H1 (cell line): ENCODE results near the gene ZNF521. TPM values are rescaled to one million over a fixed set of nuclear protein-coding genes. Genes with fewer than 3 reads are reported as not detected.

Source experiments
- CTCF ChIA-PET: fragments of 300-600 bp; sonication (Branson Sonifier 250); formaldehyde crosslinking; loops from one replicate; lab custom pipeline; 2021; ENCODE audit not compliant: partially characterized antibody; lab: Charles Lee
- POLR2A ChIA-PET: fragments of 300-600 bp; sonication (Branson Sonifier 250); formaldehyde crosslinking; loops from one replicate; lab custom pipeline; 2021; ENCODE audit warnings: inconsistent platforms; ENCODE audit not compliant: partially characterized antibody; lab: Charles Lee
- DNase-seq, 2 experiments: peaks; one replicate each; pipeline versions ENCODE4 v3.0.0 to v3.0.0-alpha.2; 2010 to 2022; ENCODE audit warnings: low spot score in 2 of 2, low read depth in 1 of 2, mixed read lengths in 1 of 2
- FAIRE-seq: peaks from 2 replicates; lab custom pipeline; 2011; peaks lifted over from hg19 to GRCh38; lab: Jason Lieb, UNC
- H2AFZ ChIP-seq: 2 replicates; pipeline ENCODE4 v1.8.1; 2012; ENCODE audit warnings: low read length, inconsistent platforms
- H2AK5ac ChIP-seq: 2 replicates; pipeline ENCODE4 v1.6.1; 2013; ENCODE audit warnings: low read depth, low read length
- H2BK120ac ChIP-seq: replicated peaks from 2 replicates; pipeline ENCODE3; 2013; ENCODE audit warnings: low read depth, low read length, inconsistent platforms
- H2BK12ac ChIP-seq: 2 replicates; pipeline ENCODE4 v1.6.1; 2013; ENCODE audit warnings: low read depth, low read length
- H2BK15ac ChIP-seq: 2 replicates; pipeline ENCODE4 v1.6.1; 2013; ENCODE audit warnings: low read length
- H2BK20ac ChIP-seq: 2 replicates; pipeline ENCODE4 v1.6.1; 2013; ENCODE audit warnings: low read length
- H2BK5ac ChIP-seq: 2 replicates; pipeline ENCODE4 v1.6.1; 2013; ENCODE audit warnings: low read depth, low read length
- H3K14ac ChIP-seq: 2 replicates; pipeline ENCODE4 v1.6.1; 2013; ENCODE audit warnings: inconsistent platforms; ENCODE audit not compliant: insufficient read length
- H3K18ac ChIP-seq: 2 replicates; pipeline ENCODE4 v1.6.1; 2013; ENCODE audit warnings: low read length; ENCODE audit errors: extremely low read depth
- H3K23ac ChIP-seq: 2 replicates; pipeline ENCODE4 v1.6.1; 2013; ENCODE audit warnings: inconsistent platforms; ENCODE audit not compliant: insufficient read length
- H3K23me2 ChIP-seq: 2 replicates; pipeline ENCODE4 v1.6.1; 2013; ENCODE audit warnings: low read depth, low read length
- H3K27ac ChIP-seq: 2 replicates; pipeline ENCODE4 v1.6.1; 2011; ENCODE audit warnings: low read depth, low read length, inconsistent platforms
- H3K27me3 ChIP-seq, 4 experiments: replicated peaks in 1 of 4; 1 replicate in 1 of 4; 2 replicates in 3 of 4; pipeline versions ENCODE4 v1.6.1 to v1.8.1; 2011 to 2013; ENCODE audit warnings: low read length in 3 of 4, mild to moderate bottlenecking in 3 of 4, inconsistent platforms in 2 of 4, mixed read lengths in 2 of 4, moderate library complexity in 1 of 4; ENCODE audit not compliant: control insufficient read depth in 3 of 4, insufficient read depth in 3 of 4; ENCODE audit errors: extremely low read depth in 1 of 4
- H3K36me3 ChIP-seq, 4 experiments: 2 replicates each; pipeline versions ENCODE4 v1.6.1 to v1.8.1; 2011 to 2013; ENCODE audit warnings: mild to moderate bottlenecking in 4 of 4, low read length in 3 of 4, moderate library complexity in 2 of 4, control low read depth in 1 of 4, inconsistent platforms in 1 of 4; ENCODE audit not compliant: insufficient read depth in 4 of 4, control insufficient read depth in 2 of 4
- H3K4ac ChIP-seq: replicated peaks from 2 replicates; pipeline ENCODE3; 2013; ENCODE audit warnings: low read length, low read depth, mixed read lengths, inconsistent platforms; ENCODE audit not compliant: insufficient read length
- H3K4me1 ChIP-seq, 4 experiments: replicated peaks in 1 of 4; 1 replicate in 1 of 4; 2 replicates in 3 of 4; pipeline versions ENCODE4 v1.6.1 to v1.8.1; 2011 to 2013; ENCODE audit warnings: low read length in 3 of 4, inconsistent platforms in 2 of 4, mixed read lengths in 1 of 4; ENCODE audit not compliant: insufficient read depth in 4 of 4, control insufficient read depth in 3 of 4
- H3K4me2 ChIP-seq, 2 experiments: 2 replicates each; pipeline versions ENCODE4 v1.6.1 to v1.8.1; 2011 to 2013; ENCODE audit warnings: low read depth in 2 of 2, low read length in 2 of 2, control low read depth in 1 of 2, inconsistent platforms in 1 of 2, mild to moderate bottlenecking in 1 of 2; ENCODE audit not compliant: insufficient read depth in 1 of 2
- H3K4me3 ChIP-seq, 4 experiments: fragments of 200-600, 300-600 bp in 1 of 4; sonication (generic), shearing (Covaris generic), sonication (Bioruptor Twin) in 1 of 4; 2 replicates each; pipeline versions ENCODE4 v1.5.1 to v1.8.1; 2011 to 2016; ENCODE audit warnings: low read length in 4 of 4, low read depth in 3 of 4, control low read depth in 2 of 4, inconsistent platforms in 2 of 4, mild to moderate bottlenecking in 2 of 4, mixed read lengths in 1 of 4, moderate library complexity in 1 of 4; ENCODE audit not compliant: insufficient read depth in 2 of 4; ENCODE audit errors: extremely low read depth in 1 of 4
- H3K56ac ChIP-seq: replicated peaks from 2 replicates; pipeline ENCODE3; 2013; ENCODE audit warnings: low read depth, mild to moderate bottlenecking, mixed read lengths, low read length, inconsistent platforms; ENCODE audit not compliant: insufficient read length
- H3K79me1 ChIP-seq: 2 replicates; pipeline ENCODE4 v1.6.1; 2013; ENCODE audit warnings: low read depth, low read length, control low read depth
- H3K79me2 ChIP-seq, 2 experiments: 2 replicates each; pipeline versions ENCODE4 v1.6.1 to v1.8.1; 2012 to 2013; ENCODE audit warnings: low read length in 2 of 2, mild to moderate bottlenecking in 2 of 2, inconsistent platforms in 1 of 2; ENCODE audit not compliant: insufficient read depth in 2 of 2, control insufficient read depth in 1 of 2
- H3K9ac ChIP-seq, 4 experiments: replicated peaks in 1 of 4; 1 replicate in 1 of 4; 2 replicates in 3 of 4; pipeline versions ENCODE4 v1.6.1 to v1.8.1; 2011 to 2013; ENCODE audit warnings: low read depth in 3 of 4, low read length in 3 of 4, control low read depth in 2 of 4, mild to moderate bottlenecking in 2 of 4, moderate library complexity in 2 of 4, inconsistent platforms in 1 of 4; ENCODE audit errors: extremely low read depth in 1 of 4
- H3K9me3 ChIP-seq, 2 experiments: 2 replicates each; pipeline versions ENCODE4 v1.6.1 to v1.8.1; 2012 to 2013; ENCODE audit warnings: mild to moderate bottlenecking in 2 of 2, moderate library complexity in 2 of 2, control low read depth in 1 of 2, inconsistent platforms in 1 of 2, low read depth in 1 of 2, low read length in 1 of 2, mixed read lengths in 1 of 2; ENCODE audit not compliant: insufficient read depth in 2 of 2
- H4K20me1 ChIP-seq, 2 experiments: replicated peaks in 1 of 2; 2 replicates each; pipeline versions ENCODE3 to v1.8.1; 2011 to 2013; ENCODE audit warnings: inconsistent platforms in 2 of 2, low read length in 2 of 2, mild to moderate bottlenecking in 1 of 2; ENCODE audit not compliant: insufficient read depth in 2 of 2, control insufficient read depth in 1 of 2
- H4K5ac ChIP-seq: 2 replicates; pipeline ENCODE4 v1.6.1; 2013; ENCODE audit warnings: low read length, low read depth, mixed read lengths, inconsistent platforms; ENCODE audit not compliant: insufficient read length
- H4K8ac ChIP-seq: 2 replicates; pipeline ENCODE4 v1.8.0; 2013; ENCODE audit warnings: mild to moderate bottlenecking, moderate library complexity, low read length, inconsistent platforms; ENCODE audit not compliant: insufficient read depth; ENCODE audit errors: extremely low read depth
- H4K91ac ChIP-seq: replicated peaks from 2 replicates; pipeline ENCODE3; 2013; ENCODE audit warnings: low read length, mixed read lengths, inconsistent platforms; ENCODE audit not compliant: insufficient read length
- BACH1 ChIP-seq: IDR thresholded peaks from 2 replicates; pipeline ENCODE4 v1.6.1; 2012; ENCODE audit warnings: low read length, improper control_type of control experiment
- JUN ChIP-seq: IDR thresholded peaks from 2 replicates; pipeline ENCODE4 v1.6.1; 2011; ENCODE audit warnings: low read depth, mild to moderate bottlenecking, improper control_type of control experiment, low read length
- PHF8 ChIP-seq: fragments of 200-600 bp; sonication (generic); conservative IDR thresholded peaks from 2 replicates; pipeline ENCODE4 v1.7.1; 2012; ENCODE audit warnings: low read depth, mild to moderate bottlenecking, inconsistent platforms, low read length, moderate library complexity
- SP1 ChIP-seq: IDR thresholded peaks from 2 replicates; pipeline ENCODE4 v1.6.1; 2011; ENCODE audit warnings: low read depth, low read length
- WGBS, 2 experiments: shearing (Covaris generic) in 1 of 2; methylation state at CpG; one replicate each; pipeline versions ENCODE4 v1.1.6 to v1.1.7; 2013 to 2015; ENCODE audit warnings: low lambda C conversion rate in 2 of 2, mixed read lengths in 2 of 2, inconsistent platforms in 1 of 2, low coverage in 1 of 2, missing lambda C conversion rate in 1 of 2; ENCODE audit not compliant: insufficient replicate concordance in 2 of 2, insufficient coverage in 1 of 2, insufficient read length in 1 of 2; ENCODE audit errors: extremely low coverage in 1 of 2, missing lambda C conversion rate in 1 of 2; 5-methylcytosine and 5-hydroxymethylcytosine counted together
- polyA plus RNA-seq, 7 experiments: library from polyadenylated mRNA; depleted of rRNA in 3 of 7; stranded (reverse) in 5 of 7; unstranded in 2 of 7; fragments of >200 nt in 5 of 7; fragments of 200-250 nt in 2 of 7; gene quantifications; 1 replicate in 5 of 7; 2 replicates in 1 of 7; 4 replicates in 1 of 7; pipeline versions ENCODE4 v1.2.1 to v1.2.3, GENCODE V29; 2011 to 2013; ENCODE audit warnings: missing spikeins in 2 of 7, mixed read lengths in 2 of 7
- total RNA-seq: library from RNA; stranded (reverse); fragmentation: NEBNext Ultra II Directional; extraction: Animal tissue kit (Norgen Biotek cat#: 25700); gene quantifications from 2 replicates; pipeline ENCODE4 v1.2.1, GENCODE V29; 2021

ZNF521 gene
- total and polyA plus RNA-seq, 2 of the 8 experiments (the other 6 are each of a cell fraction or from before 2014, with no cell fraction given) = 9.5 to 15.8 TPM

DNA sequence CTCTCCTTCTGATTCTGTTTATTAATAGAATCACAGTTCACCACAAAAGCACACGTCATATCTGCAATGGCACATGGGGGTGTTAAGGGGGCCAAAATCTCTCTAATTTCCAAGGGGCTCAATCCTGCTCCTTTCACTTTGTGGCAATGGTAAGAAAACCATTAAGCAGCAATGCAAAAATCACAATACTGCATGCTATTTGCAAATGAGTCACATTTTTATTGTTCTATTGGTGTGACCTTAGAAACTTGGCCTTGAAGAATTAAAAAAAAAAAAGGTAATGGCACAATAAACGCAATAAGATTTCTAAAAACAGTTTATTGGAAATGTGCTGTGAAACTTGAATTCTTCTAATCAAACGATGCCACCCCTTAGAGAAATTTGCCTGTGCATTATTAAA lies 251.5 kb downstream of the ZNF521 start:
- Histone ChIP-seq H2BK120ac (no peak overlapping the region), H3K56ac (no peak overlapping the region), H2BK12ac (no peak overlapping the region), H3K4me2 (no peak overlapping the region), H2BK15ac (no peak overlapping the region), H3K27me3 (no peaks in the 10 kb centered on the region), H2BK20ac (no peak overlapping the region), H4K20me1 (no peaks in the 10 kb centered on the region)
- TF ChIP-seq BACH1 (no peak), PHF8 (no peak), JUN (no peak), SP1 (no peak)
- TF ChIP-seq, all 59 proteins: peak for 0
- 89% methylated on average over 3 of the region's 3 CpGs; no CpG with 5 or more reads in 1 of the 2 experiments for WGBS, 2 experiments
- FAIRE-seq (no peak), DNase-seq (no peak)
- no peaks in the 10 kb centered on the region for H3K36me3 ChIP-seq
- no peak overlapping the region for H2BK5ac ChIP-seq
- no peak overlapping the region for H2AK5ac ChIP-seq
- H4K8ac ChIP-seq = no peak overlapping the region
- no peak overlapping the region for H3K4ac ChIP-seq
- no peak overlapping the region for H3K4me3 ChIP-seq
- H3K9me3 ChIP-seq = no peaks in the 10 kb centered on the region
- no peaks in the 10 kb centered on the region for H3K79me2 ChIP-seq
- no peak overlapping the region for H3K18ac ChIP-seq
- H3K23ac ChIP-seq = no peak overlapping the region
- H3K4me1 ChIP-seq = no peaks in the 10 kb centered on the region
- no peaks in the 10 kb centered on the region for H3K79me1 ChIP-seq
- no peak overlapping the region for H3K14ac ChIP-seq
- H4K91ac ChIP-seq = no peak overlapping the region
- H3K23me2 ChIP-seq = no peaks in the 10 kb centered on the region
- H2AFZ ChIP-seq = no peak overlapping the region
- ChIA-PET POLR2A (interaction anchor here (0.7 kb wide), 1 partner anchor 1152 kb away, joined by 3 read pairs; no protein-coding TSS in a partner anchor), CTCF (no interaction called here)
- no peak overlapping the region for H3K9ac ChIP-seq
- no peak overlapping the region for H4K5ac ChIP-seq
- H3K27ac ChIP-seq = no peak overlapping the region
